CD4-positive, alpha-beta T cell treated with Interleukin-10 for 1 hour (primary cell): ENCODE data around the gene CLRN2.
"Not testable (repeated sequence)": the region's sequence is repeated elsewhere in the genome, so short reads cannot be mapped to it uniquely, and the experiment has no call there.

Experiments
- DNase-seq: peaks from one replicate; pipeline ENCODE4 v3.0.0-alpha.2; 2020

The CLRN2 gene

GRCh38 chr4:17546222-17546621 lies 31.3 kb downstream of the CLRN2 start:
- DNase-seq: no peak

GRCh38 chr4:17546678-17547077 lies 31.7 kb downstream of the CLRN2 start:
- DNase-seq: no peak

GRCh38 chr4:17550549-17550948 lies 35.6 kb downstream of the CLRN2 start:
- no peak for DNase-seq

- no peak for DNase-seq
These were observed 37.5 kb downstream of the CLRN2 start for GRCh38 chr4:17552427-17552826.

- no peak for DNase-seq
These were observed 39.6 kb downstream of the CLRN2 start for GRCh38 chr4:17554568-17554967.

GRCh38 chr4:17556498-17556897 lies 41.5 kb downstream of the CLRN2 start:
- DNase-seq: no peak

- no peak for DNase-seq
These were observed 42.9 kb downstream of the CLRN2 start for GRCh38 chr4:17557880-17558279.

GRCh38 chr4:17558941-17559708 lies 44.2 kb downstream of the CLRN2 start:
- no peak for DNase-seq

- no peak for DNase-seq
These were observed 44.7 kb downstream of the CLRN2 start for GRCh38 chr4:17559709-17560048.

GRCh38 chr4:17560065-17560673 lies 45.2 kb downstream of the CLRN2 start:
- DNase-seq: no peak

- DNase-seq: no peak
These were observed 46.4 kb downstream of the CLRN2 start for GRCh38 chr4:17561195-17561909.

- no peak for DNase-seq
These were observed 47.2 kb downstream of the CLRN2 start for GRCh38 chr4:17562157-17562556.

- DNase-seq: no peak
These were observed 50.9 kb downstream of the CLRN2 start for GRCh38 chr4:17565846-17566245.

- DNase-seq: no peak
These were observed 52.3 kb downstream of the CLRN2 start for GRCh38 chr4:17567271-17567670.

GRCh38 chr4:17574206-17574605 lies 59.2 kb downstream of the CLRN2 start:
- DNase-seq: no peak

- DNase-seq: not testable (repeated sequence)
These were observed 60.2 kb downstream of the CLRN2 start for GRCh38 chr4:17575177-17575576.
